K562 (cell line): ENCODE results near the gene DNAJC11. TPM values are rescaled to one million over a fixed set of nuclear protein-coding genes. Genes with fewer than 3 reads are reported as not detected.

Experiments
- BRD4 ChIP-seq: fragments of 200-600 bp; sonication (generic); IDR thresholded peaks from 2 replicates; pipeline ENCODE4 v1.6.1; 2017; ENCODE audit warnings: inconsistent platforms
- CREB1 ChIP-seq, 2 experiments: sonication (generic) in 1 of 2; formaldehyde crosslinking in 1 of 2; IDR thresholded peaks; 2 replicates each; pipeline versions ENCODE4 v1.6.1 to v1.8.0; 2012 to 2022; ENCODE audit warnings: inconsistent platforms in 1 of 2, mild to moderate bottlenecking in 1 of 2, missing genetic modification reagents in 1 of 2, moderate library complexity in 1 of 2
- DPF2 ChIP-seq: fragments of 450-650 bp; IDR thresholded peaks from 2 replicates; pipeline ENCODE4 v1.6.1; 2016
- EP300 ChIP-seq: IDR thresholded peaks from 2 replicates; pipeline ENCODE4 v1.6.1; 2012; ENCODE audit warnings: low read length, improper control_type of control experiment
- KDM4B ChIP-seq, 2 experiments: fragments of 450-650 bp in 1 of 2; sonication (generic) in 1 of 2; IDR thresholded peaks; 2 replicates each; pipeline ENCODE4 v1.6.1; 2016 to 2017; ENCODE audit warnings: borderline replicate concordance in 2 of 2, antibody characterized with exemption in 1 of 2, low read depth in 1 of 2, mild to moderate bottlenecking in 1 of 2
- NCOA2 ChIP-seq, 2 experiments: fragments of 450-650 bp; IDR thresholded peaks; 2 replicates each; pipeline ENCODE4 v1.6.1; 2018; ENCODE audit warnings: mild to moderate bottlenecking in 2 of 2, moderate library complexity in 1 of 2; ENCODE audit not compliant: partially characterized antibody in 2 of 2
- NELFE ChIP-seq: IDR thresholded peaks from 2 replicates; pipeline ENCODE4 v1.6.1; 2011; ENCODE audit warnings: mild to moderate bottlenecking; ENCODE audit not compliant: insufficient read depth, insufficient read length
- SP2 ChIP-seq: IDR thresholded peaks from 2 replicates; pipeline ENCODE4 v1.6.1; 2011; ENCODE audit warnings: mild to moderate bottlenecking, low read depth, low read length, moderate library complexity; ENCODE audit not compliant: poor library complexity, severe bottlenecking; ENCODE audit errors: extremely low read depth
- TCF7L2 ChIP-seq: fragments of 150-350 bp; IDR thresholded peaks from 2 replicates; pipeline ENCODE4 v1.6.1; 2016; ENCODE audit warnings: low read depth, mild to moderate bottlenecking, low read length, moderate library complexity
- THRAP3 ChIP-seq: fragments of 450-650 bp; IDR thresholded peaks from 2 replicates; pipeline ENCODE4 v1.6.1; 2016; ENCODE audit warnings: mild to moderate bottlenecking, inconsistent platforms, borderline replicate concordance
- TSC22D4 ChIP-seq: fragments of 450-650 bp; IDR thresholded peaks from 2 replicates; pipeline ENCODE4 v1.6.1; 2016; ENCODE audit warnings: missing genetic modification characterization, missing biosample characterization, control low read depth
- ZNF3 ChIP-seq: fragments of 250-450 bp; sonication (Bioruptor Pico); IDR thresholded peaks from 2 replicates; pipeline ENCODE4 v1.5.0; 2021; ENCODE audit warnings: mild to moderate bottlenecking, moderate library complexity
- ZNF586 ChIP-seq: fragments of 450-650 bp; formaldehyde crosslinking; conservative IDR thresholded peaks from 2 replicates; pipeline ENCODE4 v1.4.0; 2020; ENCODE audit warnings: mild to moderate bottlenecking, moderate library complexity
- ZNF699 ChIP-seq: fragments of 250-450 bp; sonication (Bioruptor Pico); IDR thresholded peaks from 2 replicates; pipeline ENCODE4 v1.8.0; 2021; ENCODE audit warnings: mild to moderate bottlenecking, moderate library complexity; ENCODE audit not compliant: insufficient replicate concordance
- ZNF764 ChIP-seq: fragments of 250-450 bp; sonication (Bioruptor Pico); IDR thresholded peaks from 2 replicates; pipeline ENCODE4 v1.4.0; 2020; ENCODE audit warnings: low read depth, mild to moderate bottlenecking, moderate library complexity
- ZNF785 ChIP-seq: fragments of 250-450 bp; sonication (Bioruptor Pico); IDR thresholded peaks from 2 replicates; pipeline ENCODE4 v1.4.0; 2020; ENCODE audit warnings: mild to moderate bottlenecking
- polyA plus RNA-seq, 8 experiments: library from polyadenylated mRNA; depleted of rRNA in 4 of 8; stranded (reverse) in 5 of 8; unstranded in 3 of 8; fragments of >200 nt; fragmentation: Nextera tagmentation in 2 of 8; fragmentation: Illumina TruSeq in 1 of 8; extraction: Ambion mirVana in 2 of 8; extraction: Trizol in 1 of 8; gene quantifications; 2 replicates each; pipeline versions ENCODE4 v1.2.1 to v1.2.3, GENCODE V29; 2011 to 2014; ENCODE audit warnings: inconsistent platforms in 1 of 8, missing spikeins in 1 of 8
- total RNA-seq, 7 experiments: library from RNA; depleted of rRNA in 6 of 7; stranded (reverse); fragments of >200 nt in 6 of 7; fragmentation: Illumina TruSeq in 2 of 7; extraction: Trizol in 2 of 7; gene quantifications; 2 replicates each; pipeline versions ENCODE4 v1.2.1 to v1.2.3, GENCODE V29; 2011 to 2021; ENCODE audit warnings: low replicate concordance in 1 of 7
- TF ChIP-seq, protein P1 (sequence below): fragments of 450-650 bp; IDR thresholded peaks from 2 replicates; pipeline ENCODE4 v1.6.1; 2018; ENCODE audit not compliant: partially characterized antibody
- TF ChIP-seq, protein P2 (sequence below): conservative IDR thresholded peaks from 2 replicates; pipeline ENCODE4 v1.6.1; 2011; ENCODE audit warnings: low read depth, mild to moderate bottlenecking, low read length; ENCODE audit not compliant: control insufficient read depth
- TF ChIP-seq, protein P3 (sequence below): fragments of 250-450 bp; sonication (Bioruptor Pico); IDR thresholded peaks from 2 replicates; pipeline ENCODE4 v1.8.0; 2022; ENCODE audit warnings: moderate library complexity, mild to moderate bottlenecking, inconsistent platforms
- TF ChIP-seq, protein P4 (sequence below): fragments of 450-650 bp; IDR thresholded peaks from 2 replicates; pipeline ENCODE4 v1.6.1; 2017; ENCODE audit warnings: antibody characterized with exemption

DNAJC11 gene
- total and polyA plus RNA-seq, 9 of the 15 experiments (the other 6 are each of a cell fraction or from before 2014, with no cell fraction given): 14.1 to 123 (median 76.6) TPM

DNA sequence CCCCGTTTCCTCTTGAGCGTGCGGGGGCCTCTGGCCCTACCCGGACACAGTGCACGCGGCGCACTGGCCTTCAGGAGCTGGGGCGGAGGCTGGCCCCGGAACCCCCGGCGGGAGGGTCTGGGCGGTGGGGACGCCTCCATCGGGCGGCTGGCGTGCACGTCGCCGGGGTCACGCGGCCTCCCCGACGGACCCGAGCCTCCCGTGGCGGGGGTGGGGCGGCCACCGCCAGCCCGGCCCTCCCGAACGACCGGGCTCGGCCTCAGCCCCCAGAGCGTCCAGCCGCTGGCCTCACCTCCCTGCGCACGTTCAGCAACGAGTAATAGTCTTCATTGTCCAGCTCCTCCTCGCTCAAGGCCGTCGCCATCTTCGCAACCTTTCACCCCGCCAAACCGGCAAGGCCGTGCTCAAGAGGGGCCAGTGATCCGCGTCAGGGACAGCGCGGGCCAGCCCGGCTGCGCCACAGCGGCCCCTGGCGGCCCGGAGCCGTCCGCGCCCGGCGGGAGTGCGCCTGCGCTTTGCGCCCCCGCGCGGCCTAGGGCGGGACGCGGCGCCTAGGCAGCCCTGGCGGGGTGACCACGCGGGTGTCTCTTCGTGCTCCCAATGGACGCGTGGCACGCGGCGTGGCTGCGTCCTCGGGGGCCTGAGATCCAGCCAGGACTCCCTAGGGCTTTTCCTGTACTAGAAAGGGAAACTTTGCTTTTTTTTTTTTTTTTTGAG is at the start of gene DNAJC11 (continued):
- TF ChIP-seq DPF2 (no peak), ZNF764 (CRISPR knock-in tag) (no peak), ZNF699 (CRISPR knock-in tag) (no peak), NELFE (no peak), THRAP3 (no peak), SP2 (peak; percentile 73), BRD4 (peak; percentile 85), ZNF3 (no peak), EP300 (peak; percentile 63), ZNF785 (no peak), TSC22D4 (tag) (no peak), KDM4B (IDR thresholded peaks at IDR 0.05; ENCODE audit: borderline replicate concordance in 2 of 2, low read depth in 1 of 2) (no peak), TCF7L2 (0 out of 2 replicates have a peak, but pooled peaks have one; percentile 37), NCOA2 (IDR thresholded peaks at IDR 0.05; ENCODE audit: partially characterized antibody in 2 of 2) (no peak), ZNF586 (CRISPR knock-in tag) (no peak), CREB1 (IDR thresholded peaks at IDR 0.05) (peak; percentile 82), CREB1 (CRISPR knock-in tag; IDR thresholded peaks at IDR 0.05) (peak; percentile 78)
- TF ChIP-seq, protein P1, sequence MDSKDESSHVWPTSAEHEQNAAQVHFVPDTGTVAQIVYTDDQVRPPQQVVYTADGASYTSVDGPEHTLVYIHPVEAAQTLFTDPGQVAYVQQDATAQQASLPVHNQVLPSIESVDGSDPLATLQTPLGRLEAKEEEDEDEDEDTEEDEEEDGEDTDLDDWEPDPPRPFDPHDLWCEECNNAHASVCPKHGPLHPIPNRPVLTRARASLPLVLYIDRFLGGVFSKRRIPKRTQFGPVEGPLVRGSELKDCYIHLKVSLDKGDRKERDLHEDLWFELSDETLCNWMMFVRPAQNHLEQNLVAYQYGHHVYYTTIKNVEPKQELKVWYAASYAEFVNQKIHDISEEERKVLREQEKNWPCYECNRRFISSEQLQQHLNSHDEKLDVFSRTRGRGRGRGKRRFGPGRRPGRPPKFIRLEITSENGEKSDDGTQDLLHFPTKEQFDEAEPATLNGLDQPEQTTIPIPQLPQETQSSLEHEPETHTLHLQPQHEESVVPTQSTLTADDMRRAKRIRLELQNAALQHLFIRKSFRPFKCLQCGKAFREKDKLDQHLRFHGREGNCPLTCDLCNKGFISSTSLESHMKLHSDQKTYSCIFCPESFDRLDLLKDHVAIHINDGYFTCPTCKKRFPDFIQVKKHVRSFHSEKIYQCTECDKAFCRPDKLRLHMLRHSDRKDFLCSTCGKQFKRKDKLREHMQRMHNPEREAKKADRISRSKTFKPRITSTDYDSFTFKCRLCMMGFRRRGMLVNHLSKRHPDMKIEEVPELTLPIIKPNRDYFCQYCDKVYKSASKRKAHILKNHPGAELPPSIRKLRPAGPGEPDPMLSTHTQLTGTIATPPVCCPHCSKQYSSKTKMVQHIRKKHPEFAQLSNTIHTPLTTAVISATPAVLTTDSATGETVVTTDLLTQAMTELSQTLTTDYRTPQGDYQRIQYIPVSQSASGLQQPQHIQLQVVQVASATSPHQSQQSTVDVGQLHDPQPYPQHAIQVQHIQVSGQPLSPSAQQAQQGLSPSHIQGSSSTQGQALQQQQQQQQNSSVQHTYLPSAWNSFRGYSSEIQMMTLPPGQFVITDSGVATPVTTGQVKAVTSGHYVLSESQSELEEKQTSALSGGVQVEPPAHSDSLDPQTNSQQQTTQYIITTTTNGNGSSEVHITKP: no peak
- TF ChIP-seq, protein P2, sequence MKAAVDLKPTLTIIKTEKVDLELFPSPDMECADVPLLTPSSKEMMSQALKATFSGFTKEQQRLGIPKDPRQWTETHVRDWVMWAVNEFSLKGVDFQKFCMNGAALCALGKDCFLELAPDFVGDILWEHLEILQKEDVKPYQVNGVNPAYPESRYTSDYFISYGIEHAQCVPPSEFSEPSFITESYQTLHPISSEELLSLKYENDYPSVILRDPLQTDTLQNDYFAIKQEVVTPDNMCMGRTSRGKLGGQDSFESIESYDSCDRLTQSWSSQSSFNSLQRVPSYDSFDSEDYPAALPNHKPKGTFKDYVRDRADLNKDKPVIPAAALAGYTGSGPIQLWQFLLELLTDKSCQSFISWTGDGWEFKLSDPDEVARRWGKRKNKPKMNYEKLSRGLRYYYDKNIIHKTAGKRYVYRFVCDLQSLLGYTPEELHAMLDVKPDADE: peak; percentile 87
- TF ChIP-seq, protein P3, sequence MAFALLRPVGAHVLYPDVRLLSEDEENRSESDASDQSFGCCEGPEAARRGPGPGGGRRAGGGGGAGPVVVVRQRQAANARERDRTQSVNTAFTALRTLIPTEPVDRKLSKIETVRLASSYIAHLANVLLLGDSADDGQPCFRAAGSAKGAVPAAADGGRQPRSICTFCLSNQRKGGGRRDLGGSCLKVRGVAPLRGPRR: peak; percentile 78; the same call in 1 of the 2 replicates
- TF ChIP-seq, protein P4, sequence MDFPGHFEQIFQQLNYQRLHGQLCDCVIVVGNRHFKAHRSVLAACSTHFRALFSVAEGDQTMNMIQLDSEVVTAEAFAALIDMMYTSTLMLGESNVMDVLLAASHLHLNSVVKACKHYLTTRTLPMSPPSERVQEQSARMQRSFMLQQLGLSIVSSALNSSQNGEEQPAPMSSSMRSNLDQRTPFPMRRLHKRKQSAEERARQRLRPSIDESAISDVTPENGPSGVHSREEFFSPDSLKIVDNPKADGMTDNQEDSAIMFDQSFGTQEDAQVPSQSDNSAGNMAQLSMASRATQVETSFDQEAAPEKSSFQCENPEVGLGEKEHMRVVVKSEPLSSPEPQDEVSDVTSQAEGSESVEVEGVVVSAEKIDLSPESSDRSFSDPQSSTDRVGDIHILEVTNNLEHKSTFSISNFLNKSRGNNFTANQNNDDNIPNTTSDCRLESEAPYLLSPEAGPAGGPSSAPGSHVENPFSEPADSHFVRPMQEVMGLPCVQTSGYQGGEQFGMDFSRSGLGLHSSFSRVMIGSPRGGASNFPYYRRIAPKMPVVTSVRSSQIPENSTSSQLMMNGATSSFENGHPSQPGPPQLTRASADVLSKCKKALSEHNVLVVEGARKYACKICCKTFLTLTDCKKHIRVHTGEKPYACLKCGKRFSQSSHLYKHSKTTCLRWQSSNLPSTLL: no peak
